Tibial nerve (tissue), 4 donors: ENCODE results near the gene ASTN1. TPM values are rescaled to one million over a fixed set of nuclear protein-coding genes. Genes with fewer than 3 reads are reported as not detected.
A peak's percentile ranks its signal among the peaks of the same experiment; 100 is the strongest.

Experiments
- DNase-seq, 2 donors: peaks; one replicate each; pipeline ENCODE4 v3.0.0-alpha.2; 2019; ENCODE audit warnings: low spot score in 2 of 2
- H3K27ac ChIP-seq, 4 donors: fragments of 200-600 bp; sonication (generic) in 3 of 4; one replicate each; pipeline ENCODE4 v1.5.1; 2017 to 2019; ENCODE audit warnings: mild to moderate bottlenecking in 1 of 4
- H3K27me3 ChIP-seq, 2 donors: fragments of 200-600 bp; sonication (generic) in 1 of 2; one replicate each; pipeline versions ENCODE4 v1.5.1 to v1.6.0; 2017 to 2019
- H3K36me3 ChIP-seq, 3 donors: fragments of 200-600 bp; sonication (generic); one replicate each; pipeline ENCODE4 v1.5.1; 2018 to 2019
- H3K4me1 ChIP-seq, 4 donors: fragments of 200-600 bp; sonication (generic) in 3 of 4; one replicate each; pipeline ENCODE4 v1.5.1; 2017 to 2019
- H3K4me3 ChIP-seq, 4 donors: fragments of 200-600 bp; sonication (generic) in 3 of 4; one replicate each; pipeline ENCODE4 v1.5.1; 2017 to 2019; ENCODE audit warnings: mild to moderate bottlenecking in 1 of 4, moderate library complexity in 1 of 4
- H3K9me3 ChIP-seq, 4 donors: fragments of 200-600 bp; sonication (generic) in 3 of 4; one replicate each; pipeline ENCODE4 v1.5.1; 2017 to 2019
- CTCF ChIP-seq, 5 experiments: fragments of 200-600 bp in 3 of 5; fragments of 450-650 bp in 2 of 5; sonication (generic) in 3 of 5; IDR thresholded peaks; one replicate each; pipeline ENCODE4 v1.5.1; 2016 to 2019; ENCODE audit warnings: antibody characterized with exemption in 5 of 5, mild to moderate bottlenecking in 3 of 5, moderate library complexity in 2 of 5
- EP300 ChIP-seq, 2 donors: sonication (generic); formaldehyde crosslinking; IDR thresholded peaks; one replicate each; pipeline ENCODE4 v1.6.1; 2017; ENCODE audit warnings: antibody characterized with exemption in 2 of 2, mild to moderate bottlenecking in 1 of 2
- POLR2A ChIP-seq, 2 donors: fragments of 450-650 bp; IDR thresholded peaks; one replicate each; pipeline ENCODE4 v1.6.1; 2017; ENCODE audit warnings: antibody characterized with exemption in 2 of 2, mild to moderate bottlenecking in 2 of 2, moderate library complexity in 2 of 2
- WGBS, 2 donors: methylation state at CpG; one replicate each; pipeline ENCODE4 v1.1.5; 2018; 5-methylcytosine and 5-hydroxymethylcytosine counted together
- total RNA-seq, 4 donors: library from RNA; depleted of rRNA; stranded (reverse); fragments of >200 nt; gene quantifications; one replicate each; pipeline ENCODE4 v1.1.0, GENCODE V29; 2016

ASTN1 gene
- total RNA-seq, 4 donors from 2014 or later: 0.30 to 0.63 TPM; not detected in 2

GRCh38 chr1:177185209-177185608 lies 20.7 kb upstream of the ASTN1 start:
- no peak for DNase-seq
- peaks cover 0 to 8% of the 10 kb centered on the region in 2 donors for H3K27me3 ChIP-seq
- H3K4me3 ChIP-seq: no peak overlapping the region
- no peaks in the 10 kb centered on the region for H3K36me3 ChIP-seq
- H3K4me1 ChIP-seq: peaks cover 0 to 10% (median 0%) of the 10 kb centered on the region in 4 donors
- no peak overlapping the region for H3K27ac ChIP-seq
- 75 to 79% methylated on average over 5 of the region's 5 CpGs for WGBS, 2 donors
- peak in 2 of 5 experiments; percentile 10 to 15 for TF ChIP-seq CTCF (IDR thresholded peaks at IDR 0.05)
- no peak for TF ChIP-seq EP300 (IDR thresholded peaks at IDR 0.05)
- H3K9me3 ChIP-seq: no peaks in the 10 kb centered on the region

GRCh38 chr1:177183836-177184235 lies 19.3 kb upstream of the ASTN1 start:
- Histone ChIP-seq H3K4me1 (peaks cover 0 to 10% (median 0%) of the 10 kb centered on the region in 4 donors), H3K36me3 (no peaks in the 10 kb centered on the region), H3K9me3 (no peaks in the 10 kb centered on the region), H3K27me3 (peaks cover 0 to 8% of the 10 kb centered on the region in 2 donors), H3K27ac (no peak overlapping the region), H3K4me3 (no peak overlapping the region)
- 67 to 68% methylated on average over 2 of the region's 2 CpGs for WGBS, 2 donors
- no peak for DNase-seq
- TF ChIP-seq EP300 (IDR thresholded peaks at IDR 0.05): no peak
- TF ChIP-seq POLR2A (IDR thresholded peaks at IDR 0.05): no peak
- TF ChIP-seq CTCF (IDR thresholded peaks at IDR 0.05): no peak

GRCh38 chr1:177181631-177182291 lies 17.2 kb upstream of the ASTN1 start:
- Histone ChIP-seq H3K36me3 (no peaks in the 10 kb centered on the region), H3K9me3 (no peaks in the 10 kb centered on the region), H3K4me3 (peak overlapping the region in 2 of 4 donors; percentile 22 to 30), H3K4me1 (peaks cover 0 to 10% (median 0%) of the 10 kb centered on the region in 4 donors), H3K27me3 (peaks cover 0 to 8% of the 10 kb centered on the region in 2 donors), H3K27ac (no peak overlapping the region)
- peak; percentile 26 to 47 for DNase-seq
- WGBS, 2 donors: 0 to 3% methylated on average over 13 to 31 of the region's 32 CpGs
- no peak for TF ChIP-seq EP300 (IDR thresholded peaks at IDR 0.05)
- no peak for TF ChIP-seq POLR2A (IDR thresholded peaks at IDR 0.05)
- peak; percentile 59 to 78 (median 65) for TF ChIP-seq CTCF (IDR thresholded peaks at IDR 0.05)

- H3K27me3 ChIP-seq: peaks cover 0 to 8% of the 10 kb centered on the region in 2 donors
- no peak overlapping the region for H3K27ac ChIP-seq
- H3K36me3 ChIP-seq: no peaks in the 10 kb centered on the region
- no peaks in the 10 kb centered on the region for H3K9me3 ChIP-seq
- peaks cover 0 to 10% (median 0%) of the 10 kb centered on the region in 4 donors for H3K4me1 ChIP-seq
- peak overlapping the region in 2 of 4 donors; percentile 22 to 30 for H3K4me3 ChIP-seq
- DNase-seq: no peak
- TF ChIP-seq POLR2A (IDR thresholded peaks at IDR 0.05) (no peak), CTCF (IDR thresholded peaks at IDR 0.05) (no peak), EP300 (IDR thresholded peaks at IDR 0.05) (no peak)
- WGBS, 2 donors: 29 to 40% methylated on average over 11 to 13 of the region's 13 CpGs
Observed at GRCh38 chr1:177181280-177181630, 16.7 kb upstream of the ASTN1 start.

GRCh38 chr1:177174921-177175634 lies 10.6 kb upstream of the ASTN1 start:
- Histone ChIP-seq H3K4me3 (no peak overlapping the region), H3K4me1 (peaks cover 0 to 18% (median 5%) of the 10 kb centered on the region in 4 donors), H3K9me3 (no peaks in the 10 kb centered on the region), H3K27ac (no peak overlapping the region), H3K27me3 (peaks cover 0 to 31% of the 10 kb centered on the region in 2 donors), H3K36me3 (no peaks in the 10 kb centered on the region)
- WGBS, 2 donors: 37 to 56% methylated on average over 5 to 6 of the region's 6 CpGs
- no peak for TF ChIP-seq CTCF (IDR thresholded peaks at IDR 0.05)
- no peak for TF ChIP-seq EP300 (IDR thresholded peaks at IDR 0.05)
- TF ChIP-seq POLR2A (IDR thresholded peaks at IDR 0.05): no peak
- DNase-seq: no peak
